Fibroblast of pulmonary artery (primary cell): ENCODE measurements around the gene CFAP221.

Experiments used
- DNase-seq: peaks from one replicate; pipeline ENCODE4 v3.0.0-alpha.2; 2010; ENCODE audit warnings: low read depth
- H3K4me3 ChIP-seq: replicated peaks from 2 replicates; pipeline ENCODE4 v1.5.1; 2011; ENCODE audit warnings: low read depth, mild to moderate bottlenecking, control low read depth, low read length, moderate library complexity
- CTCF ChIP-seq: IDR thresholded peaks from 2 replicates; pipeline ENCODE4 v1.5.1; 2011; ENCODE audit warnings: mild to moderate bottlenecking, control low read depth, low read length, inconsistent platforms; ENCODE audit errors: missing control alignments

Gene CFAP221

GRCh38 chr2:119700866-119701265 lies 156.6 kb downstream of the CFAP221 start:
- no peak for TF ChIP-seq CTCF
- no peak overlapping the region for H3K4me3 ChIP-seq
- no peak for DNase-seq

- DNase-seq, result no peak
- H3K4me3 ChIP-seq, result no peak overlapping the region
- no peak for TF ChIP-seq CTCF
Observed at GRCh38 chr2:119701352-119701751, 157.1 kb downstream of the CFAP221 start.

- H3K4me3 ChIP-seq, result no peak overlapping the region
- no peak for DNase-seq
- TF ChIP-seq CTCF, result no peak
Observed at GRCh38 chr2:119702203-119702917, 158.1 kb downstream of the CFAP221 start.

GRCh38 chr2:119702918-119703401 lies 158.7 kb downstream of the CFAP221 start:
- H3K4me3 ChIP-seq, result no peak overlapping the region
- DNase-seq, result peak; percentile 62
- TF ChIP-seq CTCF, result peak; percentile 97

DNA sequence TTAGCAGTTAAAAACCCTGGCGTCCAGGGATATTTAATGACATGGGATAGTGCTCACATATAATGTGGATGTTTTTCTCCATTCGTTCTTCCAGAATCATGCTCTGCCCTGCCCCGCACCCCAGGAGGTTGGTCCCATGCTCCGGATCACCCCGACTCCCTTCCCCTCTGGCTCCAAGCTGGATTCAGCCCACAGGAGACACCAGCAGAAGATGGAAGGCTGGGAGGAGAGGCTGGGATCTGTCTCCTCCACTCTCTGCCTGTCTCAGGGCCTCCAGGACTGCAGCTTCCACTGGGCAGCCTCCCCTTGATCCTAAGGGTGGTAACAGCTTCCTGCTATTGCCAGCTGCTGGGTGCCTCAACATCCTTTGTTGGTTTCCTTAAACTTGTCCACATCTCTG lies 159.3 kb downstream of the CFAP221 start:
- no peak for DNase-seq
- TF ChIP-seq CTCF, result no peak
- no peak overlapping the region for H3K4me3 ChIP-seq

DNA sequence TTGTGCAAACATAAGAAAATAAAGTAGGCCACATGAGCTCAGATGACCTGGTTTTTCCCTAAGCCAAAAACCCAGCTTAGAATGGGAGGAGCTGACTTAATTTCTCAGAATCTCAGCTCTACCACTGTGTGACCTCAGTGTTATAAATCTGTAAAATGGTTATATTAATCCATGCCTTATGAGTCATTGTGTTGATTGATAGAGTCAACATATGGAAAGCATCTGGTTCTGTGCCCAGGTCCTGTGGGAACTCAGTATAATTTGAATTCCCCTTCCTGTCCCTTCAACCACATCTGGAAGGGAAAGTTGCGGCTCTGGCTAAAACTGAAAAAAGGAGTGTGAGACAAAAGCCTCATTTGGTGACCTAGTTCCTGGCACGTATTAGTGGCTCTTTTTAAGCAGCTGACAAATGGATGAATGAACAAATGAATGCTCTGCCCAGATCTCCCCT lies 160.4 kb downstream of the CFAP221 start:
- DNase-seq, result peak; percentile 32
- TF ChIP-seq CTCF, result no peak
- no peak overlapping the region for H3K4me3 ChIP-seq

DNA sequence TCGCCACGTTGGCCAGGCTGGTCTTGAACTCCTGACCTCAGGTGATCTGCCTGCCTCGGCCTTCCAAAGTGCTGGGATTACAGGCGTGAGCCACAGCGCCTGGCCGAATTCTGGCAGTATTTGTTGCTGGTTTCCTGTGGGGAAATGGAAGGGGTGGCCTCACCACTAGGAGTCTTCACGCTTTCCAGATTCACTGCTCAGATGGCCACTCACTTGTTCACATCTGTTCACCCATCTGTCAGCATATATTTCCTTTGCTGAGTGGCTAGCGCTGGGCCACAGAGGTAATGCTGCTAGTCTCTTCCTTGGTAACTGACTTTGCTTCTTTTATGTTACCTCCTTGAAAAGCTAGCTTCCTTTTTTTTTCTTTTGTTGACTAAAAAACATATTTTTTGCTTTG lies 162.0 kb downstream of the CFAP221 start:
- no peak for DNase-seq
- no peak for TF ChIP-seq CTCF
- H3K4me3 ChIP-seq, result no peak overlapping the region
